GM12892 (cell line): ENCODE measurements around the gene RRP7A.

Experiments
- POLR2A ChIP-seq: IDR thresholded peaks from 2 replicates; pipeline ENCODE4 v1.6.1; 2011; ENCODE audit warnings: low read depth, low read length, control low read depth
- POLR2AphosphoS5 ChIP-seq: IDR thresholded peaks from 2 replicates; pipeline ENCODE4 v1.6.1; 2011; ENCODE audit warnings: low read depth, low read length, control low read depth

DNA sequence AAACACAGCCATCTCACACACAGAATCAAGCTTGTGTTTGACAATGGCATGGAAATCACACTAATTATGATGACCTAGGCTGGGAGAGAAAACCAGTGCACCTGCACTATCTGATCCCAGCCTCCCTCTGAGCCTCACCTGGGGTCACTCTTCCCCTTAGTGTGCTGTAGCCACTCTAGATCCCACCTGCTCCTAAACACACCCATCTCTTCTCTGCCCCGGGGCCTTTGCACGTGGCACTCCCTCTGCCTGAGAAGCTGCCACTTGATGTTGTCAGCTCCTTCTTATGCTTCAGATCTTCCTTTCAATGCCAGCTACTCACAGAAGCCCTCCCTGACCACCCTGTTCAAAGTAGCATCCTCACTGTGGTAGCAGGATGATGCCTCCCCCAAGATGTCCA is 44.5 kb downstream of the RRP7A start:
- TF ChIP-seq POLR2A, result no peak
- no peak for TF ChIP-seq POLR2AphosphoS5
